ENCODE data around the gene RTL3.
"Not testable (repeated sequence)": the region's sequence is repeated elsewhere in the genome, so short reads cannot be mapped to it uniquely, and the experiment has no call there.

The RTL3 gene

DNA sequence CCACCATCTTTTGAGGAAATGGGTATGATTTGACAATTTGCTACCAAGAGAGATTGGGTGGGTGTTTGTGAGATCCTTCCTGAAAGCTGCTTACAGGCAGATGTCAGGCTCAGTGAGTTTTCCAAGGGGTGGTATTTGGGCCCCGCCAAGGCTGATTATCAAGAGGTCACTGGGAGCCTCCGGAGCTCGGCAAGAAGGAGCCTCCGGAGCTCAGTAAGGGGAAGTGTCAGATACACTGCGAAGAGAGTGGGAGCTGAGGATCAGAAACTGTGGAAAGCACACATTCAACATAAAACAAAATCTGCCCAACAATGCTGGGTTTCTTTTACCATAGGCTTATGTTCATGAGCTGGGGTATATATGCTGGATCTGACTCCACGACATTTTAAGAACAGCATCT lies 714 bp downstream of the RTL3 start:
- no peak overlapping the region for H3K4me3 ChIP-seq (ENCODE audit: low read depth, low read length)
- TF ChIP-seq MYC (IDR thresholded peaks at IDR 0.05; ENCODE audit: low read depth, low read length) (no peak), POLR2A (IDR thresholded peaks at IDR 0.05; ENCODE audit: extremely low read depth, insufficient read length) (no peak)
- TF ChIP-seq, protein P1, sequence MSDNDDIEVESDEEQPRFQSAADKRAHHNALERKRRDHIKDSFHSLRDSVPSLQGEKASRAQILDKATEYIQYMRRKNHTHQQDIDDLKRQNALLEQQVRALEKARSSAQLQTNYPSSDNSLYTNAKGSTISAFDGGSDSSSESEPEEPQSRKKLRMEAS (IDR thresholded peaks at IDR 0.05; ENCODE audit: low read depth, low read length), result no peak
- TF ChIP-seq, protein P2, sequence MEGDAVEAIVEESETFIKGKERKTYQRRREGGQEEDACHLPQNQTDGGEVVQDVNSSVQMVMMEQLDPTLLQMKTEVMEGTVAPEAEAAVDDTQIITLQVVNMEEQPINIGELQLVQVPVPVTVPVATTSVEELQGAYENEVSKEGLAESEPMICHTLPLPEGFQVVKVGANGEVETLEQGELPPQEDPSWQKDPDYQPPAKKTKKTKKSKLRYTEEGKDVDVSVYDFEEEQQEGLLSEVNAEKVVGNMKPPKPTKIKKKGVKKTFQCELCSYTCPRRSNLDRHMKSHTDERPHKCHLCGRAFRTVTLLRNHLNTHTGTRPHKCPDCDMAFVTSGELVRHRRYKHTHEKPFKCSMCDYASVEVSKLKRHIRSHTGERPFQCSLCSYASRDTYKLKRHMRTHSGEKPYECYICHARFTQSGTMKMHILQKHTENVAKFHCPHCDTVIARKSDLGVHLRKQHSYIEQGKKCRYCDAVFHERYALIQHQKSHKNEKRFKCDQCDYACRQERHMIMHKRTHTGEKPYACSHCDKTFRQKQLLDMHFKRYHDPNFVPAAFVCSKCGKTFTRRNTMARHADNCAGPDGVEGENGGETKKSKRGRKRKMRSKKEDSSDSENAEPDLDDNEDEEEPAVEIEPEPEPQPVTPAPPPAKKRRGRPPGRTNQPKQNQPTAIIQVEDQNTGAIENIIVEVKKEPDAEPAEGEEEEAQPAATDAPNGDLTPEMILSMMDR (IDR thresholded peaks at IDR 0.05; ENCODE audit: low read depth, low read length), result no peak
- peak; percentile 13 for DNase-seq (ENCODE audit: low read depth)

DNA sequence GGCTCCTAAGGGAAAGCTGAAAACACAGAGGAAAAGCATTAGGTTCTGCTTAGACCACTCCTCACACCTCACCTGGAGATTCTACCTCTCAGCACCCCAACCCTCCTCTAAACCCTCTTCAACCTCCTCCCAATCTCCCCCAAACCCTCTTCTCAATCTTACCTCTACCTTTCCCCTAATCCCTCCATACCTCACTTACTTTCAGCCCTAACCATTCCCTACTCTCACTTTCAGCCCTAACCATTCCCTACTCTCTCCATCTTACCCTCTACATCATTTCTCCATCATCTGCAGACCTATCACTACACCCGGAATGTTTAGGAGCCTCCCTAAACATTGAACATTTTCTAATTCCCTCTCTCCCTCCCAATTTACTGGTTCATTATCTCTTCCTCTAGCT lies 3.5 kb downstream of the RTL3 start:
- no peak for DNase-seq (ENCODE audit: low read depth)
- TF ChIP-seq, protein P2 (IDR thresholded peaks at IDR 0.05; ENCODE audit: low read depth, low read length), result no peak
- TF ChIP-seq MYC (IDR thresholded peaks at IDR 0.05; ENCODE audit: low read depth, low read length), result no peak
- TF ChIP-seq, protein P1 (IDR thresholded peaks at IDR 0.05; ENCODE audit: low read depth, low read length), result no peak
- no peak for TF ChIP-seq POLR2A (IDR thresholded peaks at IDR 0.05; ENCODE audit: extremely low read depth, insufficient read length)
- H3K4me3 ChIP-seq (ENCODE audit: low read depth, low read length), result no peak overlapping the region

DNA sequence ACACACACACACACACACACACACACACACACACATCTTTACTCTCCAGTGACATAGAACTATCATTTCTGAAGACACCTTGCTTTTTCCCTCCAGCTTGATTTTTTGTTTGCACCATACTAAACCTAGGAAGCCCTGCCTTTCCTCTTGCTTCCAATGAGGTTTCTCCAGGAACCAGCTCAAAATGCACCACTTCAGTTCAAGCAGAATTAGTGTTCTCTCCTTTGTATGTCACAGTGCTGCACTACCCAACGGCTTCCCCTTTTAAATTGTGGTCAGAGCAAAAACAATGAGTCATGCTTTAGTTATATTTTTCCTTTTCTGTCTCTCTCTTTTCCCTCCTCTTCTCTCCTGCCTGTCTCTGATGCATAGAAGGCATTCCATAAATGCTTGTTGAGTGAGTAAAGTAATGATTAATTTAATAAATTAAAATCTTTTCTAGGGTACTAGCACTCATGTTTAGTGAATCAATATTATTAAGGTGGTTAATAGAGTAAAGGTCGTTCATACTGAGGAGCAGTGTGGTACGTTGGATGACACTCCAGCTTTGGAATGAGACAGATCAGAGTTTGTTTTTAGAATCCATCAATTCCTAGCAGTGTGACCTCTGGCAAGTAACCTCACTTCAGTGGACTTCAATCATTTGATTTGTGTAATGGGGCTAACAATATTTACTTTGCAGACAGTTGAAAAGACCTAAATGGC lies 5.9 kb downstream of the RTL3 start:
- DNase-seq (ENCODE audit: low read depth), result peak; percentile 89
- TF ChIP-seq, protein P1 (IDR thresholded peaks at IDR 0.05; ENCODE audit: low read depth, low read length), result no peak
- TF ChIP-seq MYC (IDR thresholded peaks at IDR 0.05; ENCODE audit: low read depth, low read length) (no peak), POLR2A (IDR thresholded peaks at IDR 0.05; ENCODE audit: extremely low read depth, insufficient read length) (no peak)
- TF ChIP-seq, protein P2 (IDR thresholded peaks at IDR 0.05; ENCODE audit: low read depth, low read length), result no peak
- peak overlapping the region; percentile 64 for H3K4me3 ChIP-seq (ENCODE audit: low read depth, low read length)

DNA sequence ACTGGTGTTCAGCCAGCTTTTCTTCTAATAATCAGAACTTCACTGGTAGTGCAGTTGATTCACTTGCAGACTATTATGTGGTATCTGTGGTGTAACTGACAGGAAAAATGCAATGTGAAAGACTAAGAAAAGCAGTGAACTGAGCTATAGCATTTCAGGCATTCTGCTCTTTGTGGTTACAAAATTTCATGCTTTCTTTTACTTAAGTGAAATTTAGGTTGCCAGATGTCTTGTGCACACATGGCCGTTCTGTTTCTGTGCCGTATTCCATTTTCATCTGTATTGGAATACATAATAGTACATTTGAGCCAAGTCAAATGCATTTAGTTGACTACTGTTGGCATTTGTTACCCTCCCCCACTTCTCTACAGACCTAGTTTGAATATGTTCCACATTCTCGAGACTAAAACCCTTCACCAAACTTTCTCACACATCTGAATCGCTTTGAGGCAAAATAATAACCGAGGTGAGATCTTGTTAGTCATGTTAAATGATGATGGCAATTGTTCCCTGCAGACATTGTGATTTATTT lies 8.2 kb downstream of the RTL3 start:
- H3K4me3 ChIP-seq (ENCODE audit: low read depth, low read length), result peak overlapping the region; percentile 49
- DNase-seq (ENCODE audit: low read depth), result peak; percentile 91

DNA sequence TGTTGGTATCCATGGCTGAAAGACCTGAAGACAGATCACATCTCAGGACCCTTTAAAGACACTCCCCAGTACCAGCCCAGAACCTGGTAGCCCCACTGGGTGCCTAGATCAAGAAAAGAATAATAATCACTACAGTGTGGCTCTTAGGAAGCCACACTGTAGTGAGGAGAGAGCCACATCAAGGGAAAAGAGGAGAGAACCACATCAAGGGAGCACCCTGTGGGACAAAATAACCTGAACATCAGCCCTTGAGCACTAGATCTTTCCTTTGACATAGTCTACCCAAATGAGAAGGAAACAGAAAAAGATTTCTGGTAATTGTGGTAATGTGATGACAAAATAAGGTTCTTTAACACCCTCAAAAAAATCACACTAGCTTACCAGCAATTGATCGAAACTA lies 15.3 kb downstream of the RTL3 start:
- no peak for DNase-seq (ENCODE audit: low read depth)
- TF ChIP-seq MYC (IDR thresholded peaks at IDR 0.05; ENCODE audit: low read depth, low read length) (no peak), POLR2A (IDR thresholded peaks at IDR 0.05; ENCODE audit: extremely low read depth, insufficient read length) (no peak)

More for the DNA sequence above, 8.2 kb downstream of the RTL3 start:
- peak; percentile 84 for TF ChIP-seq MYC (IDR thresholded peaks at IDR 0.05; ENCODE audit: low read depth, low read length)
- TF ChIP-seq, protein P2 (IDR thresholded peaks at IDR 0.05; ENCODE audit: low read depth, low read length), result no peak
- TF ChIP-seq, protein P1 (IDR thresholded peaks at IDR 0.05; ENCODE audit: low read depth, low read length), result peak; percentile 62
- TF ChIP-seq POLR2A (IDR thresholded peaks at IDR 0.05; ENCODE audit: extremely low read depth, insufficient read length), result no peak

DNA sequence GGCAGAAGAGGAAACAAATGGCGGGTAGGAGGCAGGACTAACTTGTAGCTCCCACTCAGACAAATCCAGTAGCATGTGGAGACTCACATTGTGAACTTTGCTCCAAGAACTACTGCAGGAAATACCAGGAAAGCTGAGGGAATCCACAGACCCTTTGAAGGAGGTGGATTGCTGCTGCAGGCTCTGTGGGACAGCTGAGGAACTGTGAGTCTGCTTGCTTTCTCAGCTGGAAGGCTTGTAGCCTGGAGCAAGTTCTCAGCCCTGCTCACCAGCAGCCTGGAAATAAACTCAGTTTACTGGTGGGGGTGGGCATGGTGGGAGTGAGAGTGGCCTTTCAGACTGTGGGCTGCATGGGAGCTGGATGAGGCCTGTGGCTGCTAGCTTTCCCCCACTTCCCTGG lies 16.0 kb downstream of the RTL3 start:
- TF ChIP-seq, protein P1 (IDR thresholded peaks at IDR 0.05; ENCODE audit: low read depth, low read length), result no peak
- TF ChIP-seq POLR2A (IDR thresholded peaks at IDR 0.05; ENCODE audit: extremely low read depth, insufficient read length) (no peak), MYC (IDR thresholded peaks at IDR 0.05; ENCODE audit: low read depth, low read length) (no peak)
- TF ChIP-seq, protein P2 (IDR thresholded peaks at IDR 0.05; ENCODE audit: low read depth, low read length), result no peak
- no peak overlapping the region for H3K4me3 ChIP-seq (ENCODE audit: low read depth, low read length)
- DNase-seq (ENCODE audit: low read depth), result no peak

More for the DNA sequence above, 15.3 kb downstream of the RTL3 start:
- no peak overlapping the region for H3K4me3 ChIP-seq (ENCODE audit: low read depth, low read length)

DNA sequence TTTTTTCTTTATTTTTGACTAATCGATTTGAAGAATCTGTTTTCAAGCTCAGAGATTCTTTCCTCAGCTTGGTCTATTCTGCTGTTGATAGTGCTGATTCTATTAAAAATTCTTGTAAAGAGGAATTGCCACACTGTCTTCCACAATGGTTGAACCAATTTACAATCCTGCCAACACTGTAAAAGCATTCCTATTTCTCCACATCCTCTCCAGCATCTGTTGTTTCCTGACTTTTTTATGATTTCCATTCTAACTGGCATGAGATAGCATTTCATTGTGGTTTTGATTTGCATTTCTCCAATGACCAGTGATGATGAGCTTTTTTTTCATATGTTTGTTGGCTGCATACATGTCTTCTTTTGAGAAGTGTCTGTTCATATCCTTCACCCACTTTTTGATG lies 23.0 kb downstream of the RTL3 start:
- not testable (repeated sequence) for H3K4me3 ChIP-seq (ENCODE audit: low read depth, low read length); DNase-seq (ENCODE audit: low read depth)

Data from NB4 (cell line).